Astrocyte of the spinal cord (primary cell): ENCODE measurements around the gene NBPF1.
"Not testable (repeated sequence)": the region's sequence is repeated elsewhere in the genome, so short reads cannot be mapped to it uniquely, and the experiment has no call there.

ENCODE experiments used
- DNase-seq: peaks from one replicate; pipeline ENCODE4 v3.0.0; 2011; ENCODE audit warnings: low read depth, low spot score
- H3K4me3 ChIP-seq: 2 replicates; pipeline ENCODE4 v1.5.1; 2011; ENCODE audit warnings: low read depth, mild to moderate bottlenecking, low read length, moderate library complexity
- CTCF ChIP-seq: IDR thresholded peaks from 2 replicates; pipeline ENCODE4 v1.5.1; 2012; ENCODE audit warnings: low read depth, mild to moderate bottlenecking, low read length, inconsistent platforms
- in situ Hi-C: cut with HindIII; loops from 2 replicates; pipeline ENCODE4 v1.10.0; 2017; ENCODE audit warnings: low sequenced_read_pairs

Gene NBPF1

GRCh38 chr1:16607433-16607851 lies 5.9 kb downstream of the NBPF1 start:
- in situ Hi-C loops: no loop called here
- TF ChIP-seq CTCF: no peak
- no peak overlapping the region for H3K4me3 ChIP-seq
- DNase-seq: no peak

- DNase-seq, H3K4me3 ChIP-seq, in situ Hi-C loops: not testable (repeated sequence)
These were observed 6.5 kb downstream of the NBPF1 start for GRCh38 chr1:16606666-16607432.

GRCh38 chr1:16605532-16606505 lies 7.5 kb downstream of the NBPF1 start:
- no peak for DNase-seq
- no peak for TF ChIP-seq CTCF
- in situ Hi-C loops: no loop called here
- no peak overlapping the region for H3K4me3 ChIP-seq

- TF ChIP-seq CTCF: no peak
- in situ Hi-C loops: no loop called here
- no peak for DNase-seq
- no peak overlapping the region for H3K4me3 ChIP-seq
These were observed 8.2 kb downstream of the NBPF1 start for GRCh38 chr1:16605213-16605525.

GRCh38 chr1:16604514-16605212 lies 8.7 kb downstream of the NBPF1 start:
- not testable (repeated sequence) for DNase-seq

GRCh38 chr1:16603623-16604022 lies 9.7 kb downstream of the NBPF1 start:
- H3K4me3 ChIP-seq, DNase-seq, in situ Hi-C loops: not testable (repeated sequence)

More at GRCh38 chr1:16604514-16605212, 8.7 kb downstream of the NBPF1 start:
- in situ Hi-C loops, H3K4me3 ChIP-seq: not testable (repeated sequence)

- in situ Hi-C loops, DNase-seq, H3K4me3 ChIP-seq: not testable (repeated sequence)
These were observed 10.9 kb downstream of the NBPF1 start for GRCh38 chr1:16602336-16603011.

- H3K4me3 ChIP-seq, in situ Hi-C loops, DNase-seq: not testable (repeated sequence)
These were observed 12.2 kb downstream of the NBPF1 start for GRCh38 chr1:16600855-16601786.

GRCh38 chr1:16599326-16599725 lies 14.0 kb downstream of the NBPF1 start:
- DNase-seq, in situ Hi-C loops, H3K4me3 ChIP-seq: not testable (repeated sequence)

- DNase-seq, in situ Hi-C loops: not testable (repeated sequence)
These were observed 18.1 kb downstream of the NBPF1 start for GRCh38 chr1:16595216-16595615.

GRCh38 chr1:16591845-16592244 lies 21.5 kb downstream of the NBPF1 start:
- H3K4me3 ChIP-seq, DNase-seq, in situ Hi-C loops: not testable (repeated sequence)

More at GRCh38 chr1:16595216-16595615, 18.1 kb downstream of the NBPF1 start:
- not testable (repeated sequence) for H3K4me3 ChIP-seq

GRCh38 chr1:16588081-16588480 lies 25.3 kb downstream of the NBPF1 start:
- in situ Hi-C loops, DNase-seq, H3K4me3 ChIP-seq: not testable (repeated sequence)
